Lung (tissue), 13 donors: Measurements from ENCODE around the gene PODXL2. TPM values are rescaled to one million over a fixed set of nuclear protein-coding genes. Genes with fewer than 3 reads are reported as not detected.

Experiments
- ATAC-seq: fragments of 200-7000 bp; cut with Tn5 transposase; one replicate; pipeline ENCODE4 v1.9.1; 2020; ENCODE audit warnings: moderate number of reproducible peaks; ENCODE audit not compliant: insufficient read depth, low FRiP score
- DNase-seq, 3 donors: peaks; one replicate each; pipeline ENCODE4 v3.0.0-alpha.2; 2013 to 2017
- H3K27ac ChIP-seq, 2 donors: one replicate each; pipeline ENCODE4 v1.5.1; 2013; ENCODE audit warnings: mild to moderate bottlenecking in 2 of 2, moderate library complexity in 2 of 2, control low read depth in 1 of 2, inconsistent platforms in 1 of 2, low read depth in 1 of 2, low read length in 1 of 2
- H3K27me3 ChIP-seq, 3 donors: one replicate each; pipeline ENCODE4 v1.5.1; 2013; ENCODE audit warnings: low read length in 2 of 3; ENCODE audit not compliant: control insufficient read depth in 3 of 3, insufficient read depth in 3 of 3
- H3K36me3 ChIP-seq, 4 donors: one replicate each; pipeline ENCODE4 v1.5.1; 2013; ENCODE audit warnings: low read length in 4 of 4, mild to moderate bottlenecking in 1 of 4, moderate library complexity in 1 of 4; ENCODE audit not compliant: control insufficient read depth in 4 of 4, insufficient read depth in 4 of 4
- H3K4me1 ChIP-seq, 5 donors: one replicate each; pipeline ENCODE4 v1.5.1; 2013; ENCODE audit warnings: low read length in 5 of 5, mild to moderate bottlenecking in 2 of 5, moderate library complexity in 1 of 5; ENCODE audit not compliant: control insufficient read depth in 5 of 5, insufficient read depth in 5 of 5
- H3K4me3 ChIP-seq: one replicate; pipeline ENCODE4 v1.5.1; 2013; ENCODE audit warnings: mild to moderate bottlenecking, control low read depth, moderate library complexity
- H3K9ac ChIP-seq, 2 donors: one replicate each; pipeline ENCODE4 v1.5.1; 2013; ENCODE audit warnings: low read length in 2 of 2, control low read depth in 1 of 2; ENCODE audit not compliant: insufficient read depth in 1 of 2
- H3K9me3 ChIP-seq, 4 donors: one replicate each; pipeline ENCODE4 v1.5.1; 2013; ENCODE audit warnings: low read length in 3 of 4, mild to moderate bottlenecking in 1 of 4, moderate library complexity in 1 of 4; ENCODE audit not compliant: control insufficient read depth in 4 of 4, insufficient read depth in 3 of 4
- WGBS, 2 donors: extraction: QIAGEN DNeasy Blood & Tissue Kit; methylation state at CpG; one replicate each; pipeline ENCODE4 v1.1.7; 2013; 5-methylcytosine and 5-hydroxymethylcytosine counted together
- polyA plus RNA-seq, 2 donors: library from polyadenylated mRNA; stranded (reverse); fragments of 200-250 nt; gene quantifications; one replicate each; pipeline ENCODE4 v1.2.1, GENCODE V29; 2013
- small RNA-seq: library from RNA; depleted of rRNA; stranded (forward); fragments of <200 nt; gene quantifications from one replicate; pipeline ENCODE3, GENCODE V24; 2014; ENCODE audit warnings: low replicate concordance
- total RNA-seq, 2 donors: library from RNA; depleted of rRNA in 1 of 2; stranded (reverse); fragments of >200 nt in 1 of 2; gene quantifications; one replicate each; pipeline ENCODE4 v1.2.1, GENCODE V29; 2014 to 2021
- TF ChIP-seq, protein P1 (sequence below): IDR thresholded peaks from 2 replicates; pipeline ENCODE4 v1.5.1; 2012; ENCODE audit warnings: mild to moderate bottlenecking; ENCODE audit errors: control extremely low read depth, extremely low read depth
- donor health status: control.
- donor health status: control.
- donor health status: Bipolar disorder and iron deficiency.
- donor health status: healthy.
- donor health status: DM: yes; HTN: yes; CAD: no.

The PODXL2 gene
- total and polyA plus RNA-seq, 4 donors: 3.1 to 7.3 (median 4.6) TPM

DNA sequence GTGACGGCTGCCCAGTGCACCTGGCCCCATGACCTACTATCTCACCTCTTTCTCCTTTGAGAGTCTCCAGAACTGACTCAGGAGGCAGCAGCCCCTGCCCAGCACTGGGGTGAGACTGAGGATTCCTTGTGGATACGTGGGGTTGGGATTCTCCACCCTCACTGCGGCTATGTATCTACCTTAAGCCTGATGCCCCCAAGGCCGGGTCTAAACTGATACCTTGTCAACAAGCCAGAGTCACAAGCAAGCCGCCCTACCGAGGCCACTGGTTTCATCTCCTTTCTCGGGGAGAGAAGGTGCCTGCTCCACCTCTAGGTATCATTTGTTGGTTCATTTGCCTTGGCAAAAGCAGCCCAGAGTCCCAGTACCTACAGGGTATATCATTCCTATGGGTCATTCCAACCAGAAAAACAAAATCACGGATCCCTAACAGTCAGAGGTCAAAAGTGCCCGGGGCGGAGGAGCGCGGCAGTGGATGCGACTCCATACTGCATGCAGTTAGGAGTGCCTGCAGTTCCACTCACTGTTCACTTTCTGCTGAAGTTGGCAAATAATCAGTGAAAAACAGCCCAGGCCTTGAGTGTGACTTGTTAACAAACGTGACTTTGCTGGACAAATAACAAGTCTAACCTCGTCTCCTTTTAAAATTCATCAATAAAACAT is 91.3 kb downstream of the PODXL2 start:
- peaks cover 4 to 48% (median 20%) of the 10 kb centered on the region in 5 donors for H3K4me1 ChIP-seq
- no peaks in the 10 kb centered on the region for H3K27me3 ChIP-seq
- TF ChIP-seq, protein P1, sequence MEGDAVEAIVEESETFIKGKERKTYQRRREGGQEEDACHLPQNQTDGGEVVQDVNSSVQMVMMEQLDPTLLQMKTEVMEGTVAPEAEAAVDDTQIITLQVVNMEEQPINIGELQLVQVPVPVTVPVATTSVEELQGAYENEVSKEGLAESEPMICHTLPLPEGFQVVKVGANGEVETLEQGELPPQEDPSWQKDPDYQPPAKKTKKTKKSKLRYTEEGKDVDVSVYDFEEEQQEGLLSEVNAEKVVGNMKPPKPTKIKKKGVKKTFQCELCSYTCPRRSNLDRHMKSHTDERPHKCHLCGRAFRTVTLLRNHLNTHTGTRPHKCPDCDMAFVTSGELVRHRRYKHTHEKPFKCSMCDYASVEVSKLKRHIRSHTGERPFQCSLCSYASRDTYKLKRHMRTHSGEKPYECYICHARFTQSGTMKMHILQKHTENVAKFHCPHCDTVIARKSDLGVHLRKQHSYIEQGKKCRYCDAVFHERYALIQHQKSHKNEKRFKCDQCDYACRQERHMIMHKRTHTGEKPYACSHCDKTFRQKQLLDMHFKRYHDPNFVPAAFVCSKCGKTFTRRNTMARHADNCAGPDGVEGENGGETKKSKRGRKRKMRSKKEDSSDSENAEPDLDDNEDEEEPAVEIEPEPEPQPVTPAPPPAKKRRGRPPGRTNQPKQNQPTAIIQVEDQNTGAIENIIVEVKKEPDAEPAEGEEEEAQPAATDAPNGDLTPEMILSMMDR: no peak
- H3K9ac ChIP-seq: no peak overlapping the region
- WGBS, 2 donors: 94 to 95% methylated on average over 15 of the region's 15 CpGs
- H3K36me3 ChIP-seq: peaks cover 0 to 6% (median 0%) of the 10 kb centered on the region in 4 donors
- ATAC-seq (no peak), DNase-seq (no peak)
- no peak overlapping the region for H3K4me3 ChIP-seq
- H3K27ac ChIP-seq: no peak overlapping the region
- no peaks in the 10 kb centered on the region for H3K9me3 ChIP-seq

DNA sequence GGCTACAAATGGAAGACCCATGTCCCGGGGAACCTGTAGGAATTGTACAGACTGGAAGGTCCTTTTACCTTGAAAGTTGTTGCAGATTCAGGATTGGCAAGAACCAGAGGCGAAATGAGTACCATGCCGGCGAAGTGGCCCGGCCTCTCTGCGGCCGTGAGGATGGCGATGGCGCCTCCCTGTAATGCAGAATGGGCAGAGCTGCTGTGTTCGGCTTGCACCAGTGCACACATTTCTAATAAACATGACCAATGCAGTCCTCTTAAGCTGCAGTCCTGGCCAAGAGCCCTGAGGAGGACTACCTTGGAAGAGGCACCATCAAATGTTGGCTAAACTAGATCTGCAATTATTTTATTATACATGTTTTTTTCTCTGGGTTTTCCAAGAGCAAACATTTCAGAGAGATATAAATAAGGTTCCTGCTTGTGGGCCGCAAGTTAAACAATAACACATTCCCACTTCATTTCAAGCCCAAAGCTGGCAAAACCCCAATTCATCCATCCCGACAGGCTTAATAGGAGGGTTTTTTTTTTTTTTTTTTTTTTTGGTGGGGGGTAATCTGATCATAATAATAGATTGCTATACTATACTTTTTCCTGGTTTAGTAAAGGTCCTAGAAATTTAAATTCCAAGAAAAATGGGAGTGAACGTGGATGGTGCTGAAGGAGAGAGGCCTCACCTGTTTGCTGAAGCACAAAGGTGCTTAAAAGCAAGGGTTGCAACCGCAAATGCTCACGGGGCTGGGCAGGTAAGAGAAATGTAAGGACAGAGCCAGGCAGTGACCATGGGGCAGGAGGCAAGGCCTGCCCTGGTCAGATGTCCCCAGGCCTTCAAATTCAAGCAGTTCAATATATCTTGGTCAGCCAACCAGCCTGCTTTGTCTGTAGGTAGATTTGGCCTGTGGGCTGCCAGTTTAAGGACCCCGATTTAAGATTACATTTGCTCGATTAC is 92.3 kb downstream of the PODXL2 start:
- TF ChIP-seq, protein P1: no peak
- 79 to 91% methylated on average over 17 of the region's 17 CpGs for WGBS, 2 donors
- no peak overlapping the region for H3K4me3 ChIP-seq
- peak overlapping the region in 1 of 2 donors; percentile 32 for H3K27ac ChIP-seq
- DNase-seq: peak in 2 of 3 donors; percentile 68 to 72
- H3K36me3 ChIP-seq: peaks cover 0 to 6% (median 0%) of the 10 kb centered on the region in 4 donors
- no peaks in the 10 kb centered on the region for H3K27me3 ChIP-seq
- H3K9me3 ChIP-seq: no peaks in the 10 kb centered on the region
- H3K9ac ChIP-seq: no peak overlapping the region
- no peak for ATAC-seq
- peaks cover 4 to 45% (median 20%) of the 10 kb centered on the region in 5 donors for H3K4me1 ChIP-seq

DNA sequence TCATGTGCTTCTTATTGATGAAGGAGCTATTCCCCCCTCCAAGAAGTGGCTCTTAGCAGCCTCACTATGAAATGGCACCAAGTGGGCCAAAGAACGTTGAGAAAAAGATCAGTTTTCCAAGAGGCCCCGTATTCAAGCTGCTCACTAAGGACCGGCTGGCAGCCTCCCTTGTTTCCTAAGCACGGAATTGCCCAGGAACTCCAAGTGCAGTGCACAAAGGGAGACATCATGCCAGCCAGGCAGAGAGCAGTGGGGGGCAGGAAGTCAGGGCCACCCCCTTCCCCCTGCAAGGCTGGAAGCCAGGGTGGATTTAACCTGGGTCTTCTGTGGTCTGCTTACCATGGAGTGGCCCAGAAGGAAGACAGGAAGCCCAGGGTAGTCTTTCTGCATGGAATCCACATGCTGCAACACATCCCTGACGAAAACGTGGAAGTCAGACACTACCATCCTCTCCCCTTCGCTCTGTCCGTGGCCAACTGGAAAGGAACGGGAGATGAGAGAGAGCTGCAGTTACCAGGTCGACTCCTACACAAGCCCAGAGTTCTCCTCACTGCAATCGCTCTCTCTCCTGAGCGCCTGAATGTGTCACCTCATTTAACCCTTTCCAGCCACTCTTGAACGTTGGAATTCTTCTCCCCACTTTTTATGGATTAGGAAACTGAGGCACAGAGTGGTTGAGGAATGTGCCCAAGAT is 93.3 kb downstream of the PODXL2 start:
- Histone ChIP-seq H3K4me1 (peaks cover 4 to 45% (median 20%) of the 10 kb centered on the region in 5 donors), H3K36me3 (peaks cover 0 to 6% (median 0%) of the 10 kb centered on the region in 4 donors), H3K27ac (peak overlapping the region in 1 of 2 donors; percentile 83), H3K4me3 (no peak overlapping the region), H3K27me3 (no peaks in the 10 kb centered on the region), H3K9me3 (no peaks in the 10 kb centered on the region), H3K9ac (no peak overlapping the region)
- WGBS, 2 donors: 54 to 61% methylated on average over 13 of the region's 13 CpGs
- ATAC-seq: no peak
- no peak for DNase-seq
- TF ChIP-seq, protein P1: no peak

Small RNA genes within 50 kb of the gene (small RNA-seq; reads per million reads assigned to genes)
- gene MIR7976: 0.54 reads per million, percentile 64 among the genes with 10 or more reads in this experiment

Other genes starting within 250 kb of the PODXL2 start
- gene TPRA1, start 38.5 kb upstream of the PODXL2 start, total RNA-seq: 10 to 100 TPM; 28.9 to 38.7 TPM
- 10 to 100 TPM; 37.2 to 53.2 TPM for gene TPRA1, start 38.5 kb upstream of the PODXL2 start, polyA plus RNA-seq
- 10 to 100 TPM; 15.9 to 23.6 TPM for gene MCM2, start 30.8 kb upstream of the PODXL2 start, total RNA-seq
- 10 to 100 TPM in 1 of 2 donors, 1 to 10 TPM in 1; 5.2 to 12.5 TPM for gene MCM2, start 30.8 kb upstream of the PODXL2 start, polyA plus RNA-seq
- 10 to 100 TPM; 46.0 to 51.2 TPM for gene ABTB1, start 43.8 kb downstream of the PODXL2 start, total RNA-seq
- 100 to 1,000 TPM in 1 of 2 donors, 10 to 100 TPM in 1; 30.7 to 102 TPM for gene ABTB1, start 43.8 kb downstream of the PODXL2 start, polyA plus RNA-seq
- gene MGLL, start 193.3 kb downstream of the PODXL2 start, total RNA-seq: 100 to 1,000 TPM in 1 of 2 donors, 10 to 100 TPM in 1; 67.0 to 182 TPM
- 10 to 100 TPM; 68.3 to 88.1 TPM for gene MGLL, start 193.3 kb downstream of the PODXL2 start, polyA plus RNA-seq